Urinary bladder (tissue), 2 donors: ENCODE data around the gene OXCT1. TPM values are rescaled to one million over a fixed set of nuclear protein-coding genes. Genes with fewer than 3 reads are reported as not detected.

ENCODE experiments used
- polyA plus RNA-seq: library from polyadenylated mRNA; stranded (reverse); fragments of 200-250 nt; gene quantifications from one replicate; pipeline ENCODE4 v1.2.3, GENCODE V29; 2013
- total RNA-seq: library from RNA; depleted of rRNA; stranded (reverse); fragments of >200 nt; gene quantifications from one replicate; pipeline ENCODE4 v1.2.3, GENCODE V29; 2014
- donor health status: healthy.

The OXCT1 gene
- total and polyA plus RNA-seq, 2 donors: 23.7 to 26.3 TPM

Other genes starting within 250 kb of the OXCT1 start
- 25.2 TPM for gene RIMOC1, start 33.9 kb upstream of the OXCT1 start, total RNA-seq
- 12.0 TPM for gene RIMOC1, start 33.9 kb upstream of the OXCT1 start, polyA plus RNA-seq
- 20.2 TPM for gene FBXO4, start 54.9 kb upstream of the OXCT1 start, total RNA-seq
- gene FBXO4, start 54.9 kb upstream of the OXCT1 start, polyA plus RNA-seq: 8.7 TPM